Fibroblast of skin of left quadriceps (primary cell): ENCODE results near the gene BCL2L2.
"Not testable (repeated sequence)": the region's sequence is repeated elsewhere in the genome, so short reads cannot be mapped to it uniquely, and the experiment has no call there.

Experiments used
- DNase-seq, 2 experiments: peaks; one replicate each; pipeline ENCODE4 v3.0.0-alpha.2; 2013; ENCODE audit warnings: low read depth in 2 of 2

The BCL2L2 gene

DNA sequence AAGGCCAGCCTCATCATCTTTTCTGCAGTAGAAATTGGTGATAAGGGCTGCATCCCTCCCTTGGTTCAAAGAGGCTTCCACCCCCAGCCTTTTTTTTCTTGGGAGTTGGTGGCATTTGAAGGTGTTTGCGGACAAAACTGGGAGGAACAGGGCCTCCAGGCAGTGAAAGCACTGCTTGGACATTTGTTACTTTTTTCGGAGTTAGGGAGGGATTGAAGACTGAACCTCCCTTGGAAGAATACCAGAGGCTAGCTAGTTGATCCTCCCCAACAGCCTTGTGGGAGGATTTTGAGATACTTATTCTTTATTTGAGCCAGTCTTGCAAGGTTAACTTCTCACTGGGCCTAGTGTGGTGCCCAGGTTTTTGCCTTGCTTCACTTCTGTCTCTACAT is 17.8 kb downstream of the BCL2L2 start:
- no peak for DNase-seq

DNA sequence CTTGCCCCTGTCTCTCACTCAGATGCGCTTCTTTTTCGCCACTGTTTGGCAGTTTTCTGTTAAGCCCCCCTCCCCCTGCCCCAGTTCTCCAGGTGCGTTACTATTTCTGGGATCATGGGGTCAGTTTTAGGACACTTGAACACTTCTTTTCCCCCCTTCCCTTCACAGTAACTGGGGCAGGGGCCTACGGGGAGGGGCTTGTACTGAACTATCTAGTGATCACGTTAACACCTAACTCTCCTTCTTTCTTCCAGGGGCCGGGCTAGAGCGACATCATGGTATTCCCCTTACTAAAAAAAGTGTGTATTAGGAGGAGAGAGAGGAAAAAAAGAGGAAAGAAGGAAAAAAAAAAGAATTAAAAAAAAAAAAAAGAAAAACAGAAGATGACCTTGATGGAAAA is 18.4 kb downstream of the BCL2L2 start:
- no peak for DNase-seq

DNA sequence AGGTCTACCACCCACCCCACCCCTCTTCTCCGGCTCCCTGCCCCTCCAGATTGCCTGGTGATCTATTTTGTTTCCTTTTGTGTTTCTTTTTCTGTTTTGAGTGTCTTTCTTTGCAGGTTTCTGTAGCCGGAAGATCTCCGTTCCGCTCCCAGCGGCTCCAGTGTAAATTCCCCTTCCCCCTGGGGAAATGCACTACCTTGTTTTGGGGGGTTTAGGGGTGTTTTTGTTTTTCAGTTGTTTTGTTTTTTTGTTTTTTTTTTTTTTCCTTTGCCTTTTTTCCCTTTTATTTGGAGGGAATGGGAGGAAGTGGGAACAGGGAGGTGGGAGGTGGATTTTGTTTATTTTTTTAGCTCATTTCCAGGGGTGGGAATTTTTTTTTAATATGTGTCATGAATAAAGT is 19.1 kb downstream of the BCL2L2 start:
- not testable (repeated sequence) for DNase-seq

DNA sequence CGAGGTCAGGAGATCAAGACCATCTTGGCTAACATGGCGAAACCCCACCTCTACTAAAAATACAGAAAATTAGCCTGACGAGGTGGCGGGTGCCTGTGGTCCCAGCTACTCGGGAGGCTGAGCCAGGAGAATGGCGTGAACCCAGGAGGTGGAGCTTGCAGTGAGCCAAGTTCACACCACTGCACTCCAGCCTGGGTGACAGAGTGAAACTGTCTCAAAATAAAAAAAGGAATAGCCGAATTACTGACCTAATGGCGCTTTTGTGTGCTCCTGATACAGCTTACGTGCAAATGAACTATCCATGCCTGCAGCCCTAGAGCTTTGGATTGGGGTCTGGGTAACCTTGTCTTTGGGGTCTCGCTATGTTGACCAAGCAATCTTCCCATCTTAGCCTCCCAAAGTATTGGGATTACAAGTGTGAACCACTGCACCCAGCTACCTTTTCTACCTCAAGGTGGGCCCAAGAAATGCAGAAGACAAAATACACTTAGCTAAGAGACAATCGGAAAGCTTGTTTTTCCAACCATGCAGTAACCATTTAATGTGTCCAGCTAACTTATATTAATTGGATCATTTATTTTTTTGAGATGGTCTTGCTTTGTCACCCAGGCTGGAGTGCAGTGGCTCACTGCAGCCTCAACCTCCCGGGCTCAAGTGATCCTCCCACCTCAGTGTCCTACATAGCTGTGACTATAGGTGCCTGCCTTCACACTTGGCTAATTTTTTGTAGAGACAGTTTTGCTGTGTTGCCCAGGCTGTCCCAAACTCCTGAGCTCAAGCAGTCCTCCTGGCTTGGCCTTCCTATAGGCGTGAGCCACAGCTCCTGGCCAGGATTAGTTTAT is 20.1 kb downstream of the BCL2L2 start:
- no peak for DNase-seq

DNA sequence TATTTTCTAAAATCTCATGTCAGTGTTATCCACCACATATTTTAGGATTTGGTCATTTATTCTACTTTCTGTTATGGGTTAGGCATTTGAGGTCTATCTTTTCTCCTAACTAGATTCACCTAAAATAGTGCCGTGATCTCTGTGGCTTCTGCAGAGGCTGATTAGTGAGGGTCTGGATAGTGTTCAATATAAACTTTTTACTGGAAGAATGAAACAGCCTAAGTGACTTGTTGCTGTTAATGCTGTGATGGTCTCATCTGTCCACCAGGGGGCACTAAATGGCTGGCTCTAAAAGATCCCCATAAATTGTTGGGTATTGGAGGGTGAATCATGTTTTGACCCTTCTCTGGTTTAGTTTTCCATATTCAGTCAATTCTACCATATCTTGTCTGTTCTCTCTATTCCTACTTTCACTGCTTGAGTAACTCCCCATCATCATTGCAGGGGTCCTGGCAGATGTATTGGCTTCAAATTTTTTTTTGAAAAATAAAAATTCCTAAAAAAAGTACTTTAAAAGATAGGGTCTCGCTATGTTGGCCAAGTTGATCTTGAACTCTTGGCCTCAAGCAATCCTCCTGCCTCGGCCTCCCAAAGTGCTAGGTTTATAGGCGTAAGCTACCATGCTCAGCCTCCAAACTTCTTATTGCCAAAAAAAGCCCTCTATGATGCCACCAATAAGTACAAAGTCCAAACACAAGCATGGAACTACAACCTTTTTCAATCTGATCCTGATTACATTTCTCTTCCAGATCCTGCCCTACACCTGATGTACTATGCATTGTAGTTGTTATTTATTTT is 21.5 kb downstream of the BCL2L2 start:
- peak; percentile 51 to 59 for DNase-seq

DNA sequence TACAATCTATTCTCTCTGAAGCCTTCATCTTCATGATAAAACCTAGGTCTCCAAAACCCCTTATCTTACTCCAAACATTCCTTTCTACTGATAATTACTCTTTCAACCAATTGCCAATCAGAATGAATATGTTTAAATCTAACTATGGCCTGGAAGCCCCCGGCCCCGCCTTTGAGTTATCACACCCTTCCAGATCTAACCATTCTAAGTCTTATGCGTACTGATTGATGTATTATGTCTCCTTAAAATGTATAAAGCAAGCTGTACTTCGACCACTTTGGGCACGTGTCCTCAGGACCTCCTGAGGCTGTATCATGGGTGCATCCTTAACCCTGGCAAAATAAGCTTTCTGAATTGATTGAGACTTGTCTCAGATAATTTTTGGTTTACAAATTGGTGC is 29.0 kb downstream of the BCL2L2 start:
- DNase-seq = no peak

DNA sequence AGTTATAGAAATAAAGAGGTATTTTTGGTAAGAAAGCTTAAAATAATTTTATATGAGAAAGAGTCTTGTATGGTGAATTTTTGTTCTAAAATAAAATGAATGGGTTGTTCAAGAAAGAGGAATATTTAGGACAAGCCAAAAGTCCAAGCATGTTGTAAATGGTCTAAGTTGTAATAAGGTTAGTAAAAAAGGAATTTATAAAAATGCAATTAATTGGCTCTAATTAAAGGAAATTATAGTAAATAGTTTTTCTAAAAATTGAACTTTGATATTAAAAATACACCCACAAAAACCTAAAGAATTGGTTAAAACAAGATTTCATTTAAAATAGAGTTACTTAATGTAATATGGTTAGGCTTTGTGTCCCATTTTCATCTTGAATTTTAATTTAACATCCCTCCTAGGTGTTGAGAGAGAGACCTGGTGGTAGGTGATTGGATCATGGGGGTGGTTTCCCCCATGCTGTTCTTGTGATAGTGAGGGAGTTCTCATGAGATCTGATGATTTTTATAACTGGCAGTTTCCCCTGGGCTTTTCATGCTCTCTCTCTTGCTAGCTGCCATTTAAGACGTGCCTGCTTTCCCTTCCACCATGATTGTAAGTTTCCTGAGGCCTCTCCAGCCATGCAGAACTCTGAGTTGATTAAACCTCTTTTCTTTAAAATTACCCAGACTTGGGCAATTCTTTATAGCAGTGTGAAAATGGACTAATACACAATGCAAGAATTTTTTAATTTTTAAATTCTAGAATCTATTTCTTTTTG is 33.1 kb downstream of the BCL2L2 start:
- DNase-seq = no peak

DNA sequence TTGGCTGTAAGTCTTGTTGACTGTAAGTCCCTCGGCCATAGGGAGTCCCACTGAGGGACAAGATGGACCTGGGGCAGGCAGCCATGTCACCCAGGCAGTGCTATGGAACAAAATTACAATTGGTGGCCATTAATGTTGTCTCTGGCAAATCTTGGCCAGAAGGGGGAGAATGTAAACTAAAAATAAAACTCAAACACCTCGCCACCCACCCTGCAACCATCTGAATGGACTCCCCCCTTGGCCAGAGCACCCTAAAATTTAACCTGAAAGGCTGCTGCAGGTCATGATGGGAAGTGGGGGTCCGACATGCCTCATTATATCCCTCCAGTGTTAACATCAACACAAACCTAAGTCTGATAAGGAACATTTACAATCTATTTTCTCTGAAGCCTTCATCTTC is 37.8 kb downstream of the BCL2L2 start:
- DNase-seq = no peak

DNA sequence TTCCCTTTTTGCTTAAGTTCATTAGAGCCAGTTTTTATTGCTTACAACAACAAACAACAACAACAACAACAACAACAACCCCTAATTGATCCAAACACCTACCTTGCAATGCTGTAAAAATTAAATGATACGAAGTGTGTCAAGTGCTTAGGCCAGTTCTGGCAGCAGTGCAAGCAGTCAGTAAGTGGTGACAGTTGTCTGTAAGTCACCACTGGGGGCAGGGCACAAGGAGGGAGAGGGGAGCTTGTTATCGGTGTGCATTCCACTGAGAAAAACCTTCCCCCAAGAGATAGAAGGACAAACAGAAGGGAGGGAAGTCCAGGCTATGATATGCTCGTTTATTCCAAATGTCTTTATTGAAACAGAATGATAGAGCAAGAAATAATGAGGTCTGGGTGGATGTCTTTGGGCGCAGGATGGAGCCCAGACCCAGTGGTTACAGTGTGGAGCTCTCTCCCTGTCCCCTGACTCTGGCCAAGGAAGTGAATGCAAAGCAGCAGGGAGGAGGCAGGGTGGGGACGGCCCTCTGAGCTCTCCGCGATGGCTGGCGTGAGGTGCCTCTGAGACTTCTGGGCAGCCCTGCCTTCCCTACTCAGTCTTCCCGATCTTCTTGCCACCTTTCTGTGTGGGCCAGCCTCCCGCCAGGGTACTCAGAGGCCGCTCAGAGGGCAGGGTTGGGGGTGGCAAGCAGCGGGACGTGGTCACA is 39.5 kb downstream of the BCL2L2 start:
- no peak for DNase-seq

DNA sequence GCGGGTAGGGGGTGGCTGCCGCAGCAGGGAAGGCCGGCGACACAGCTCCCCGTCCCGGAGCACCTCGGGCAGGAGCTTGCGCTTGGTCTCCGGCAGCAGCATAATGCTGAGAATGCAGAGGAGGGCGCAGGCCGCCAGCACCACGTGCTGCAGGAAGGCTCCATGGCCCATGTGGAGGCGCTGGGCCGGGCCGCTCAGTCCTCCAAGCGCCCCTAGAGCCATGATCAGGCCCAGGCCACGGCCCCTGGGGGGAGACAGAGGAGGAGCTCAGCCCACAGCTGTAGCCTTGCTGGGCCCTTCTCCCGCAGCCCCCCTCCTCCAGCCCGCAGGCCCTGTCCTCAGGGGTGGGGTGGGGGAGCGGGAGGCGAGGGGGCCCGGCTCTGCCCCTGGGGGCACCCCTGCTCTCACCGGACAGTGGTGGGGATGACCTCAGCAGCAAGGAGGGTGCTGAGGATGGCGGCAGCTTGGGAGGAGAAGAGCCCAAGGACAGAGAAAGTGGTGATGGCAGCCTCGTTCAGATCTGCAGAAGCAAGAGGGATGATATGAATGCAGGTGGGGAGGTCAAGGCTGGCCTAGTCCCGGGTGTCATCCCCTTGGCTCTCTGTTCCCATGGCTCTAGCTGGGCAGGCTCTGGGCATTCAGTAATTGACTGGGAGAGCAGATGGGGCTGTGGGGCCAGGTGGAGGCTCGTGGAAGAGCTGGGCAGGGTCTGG is 40.2 kb downstream of the BCL2L2 start:
- no peak for DNase-seq

DNA sequence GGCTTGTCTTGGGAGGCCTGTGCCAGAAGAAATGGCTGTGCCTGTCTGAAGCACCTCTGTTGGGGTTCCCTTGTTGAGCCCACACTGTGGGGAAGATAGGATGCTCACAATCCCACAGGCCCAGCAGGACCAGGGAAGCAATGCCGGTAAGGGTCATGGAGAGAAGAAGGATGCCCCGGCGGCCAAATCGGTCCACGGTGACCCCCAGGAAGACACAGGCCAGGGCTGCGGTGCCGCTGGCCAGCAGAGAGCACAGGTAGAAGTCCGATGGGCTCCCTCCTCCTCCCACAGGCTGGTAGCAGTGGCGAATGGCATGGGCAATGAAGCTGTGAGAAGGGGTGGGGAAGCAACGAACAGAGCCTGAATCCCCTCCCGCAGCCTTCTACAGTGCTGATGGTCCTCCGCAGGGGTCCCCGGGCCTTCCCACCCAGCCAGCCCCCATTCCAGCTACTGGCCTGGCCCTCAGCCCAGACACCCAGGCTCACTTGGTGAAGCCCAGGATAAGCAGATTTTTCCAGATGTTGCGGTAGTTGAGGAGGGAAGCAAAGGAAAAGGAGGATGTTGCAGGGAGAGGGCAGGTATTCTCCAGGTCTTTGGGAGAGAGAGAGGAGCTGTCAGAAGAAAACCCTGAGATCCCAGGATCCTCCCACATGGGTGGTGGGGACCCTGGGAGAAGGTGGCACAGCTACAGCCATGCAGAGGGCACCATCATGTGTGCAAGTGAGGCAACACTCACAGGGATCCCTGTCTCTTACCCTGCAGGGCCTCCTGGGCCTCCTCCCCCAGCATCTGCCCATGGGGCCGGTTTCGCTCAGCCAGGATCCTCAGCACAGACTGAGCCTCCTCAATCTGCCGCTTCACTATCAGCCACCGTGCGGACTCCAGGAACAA is 41.0 kb downstream of the BCL2L2 start:
- DNase-seq = no peak

DNA sequence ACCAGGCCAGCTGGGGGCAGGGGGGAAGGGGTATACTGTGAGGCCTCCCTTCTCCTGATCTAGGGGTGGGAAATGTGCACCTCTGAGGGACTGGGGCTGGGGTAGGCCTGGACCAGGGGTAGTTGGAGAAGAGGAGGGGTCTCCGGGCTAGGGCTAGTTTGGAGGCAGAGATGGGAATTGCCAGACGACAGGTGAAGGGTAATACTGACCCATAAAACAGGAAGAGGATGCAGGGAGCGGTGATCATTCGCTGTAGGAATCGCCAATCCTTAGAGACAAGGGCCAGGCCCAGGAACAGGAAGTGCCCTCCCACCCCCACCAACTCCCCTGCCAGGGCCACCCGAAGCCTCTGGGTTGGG is 41.6 kb downstream of the BCL2L2 start:
- DNase-seq = no peak

DNA sequence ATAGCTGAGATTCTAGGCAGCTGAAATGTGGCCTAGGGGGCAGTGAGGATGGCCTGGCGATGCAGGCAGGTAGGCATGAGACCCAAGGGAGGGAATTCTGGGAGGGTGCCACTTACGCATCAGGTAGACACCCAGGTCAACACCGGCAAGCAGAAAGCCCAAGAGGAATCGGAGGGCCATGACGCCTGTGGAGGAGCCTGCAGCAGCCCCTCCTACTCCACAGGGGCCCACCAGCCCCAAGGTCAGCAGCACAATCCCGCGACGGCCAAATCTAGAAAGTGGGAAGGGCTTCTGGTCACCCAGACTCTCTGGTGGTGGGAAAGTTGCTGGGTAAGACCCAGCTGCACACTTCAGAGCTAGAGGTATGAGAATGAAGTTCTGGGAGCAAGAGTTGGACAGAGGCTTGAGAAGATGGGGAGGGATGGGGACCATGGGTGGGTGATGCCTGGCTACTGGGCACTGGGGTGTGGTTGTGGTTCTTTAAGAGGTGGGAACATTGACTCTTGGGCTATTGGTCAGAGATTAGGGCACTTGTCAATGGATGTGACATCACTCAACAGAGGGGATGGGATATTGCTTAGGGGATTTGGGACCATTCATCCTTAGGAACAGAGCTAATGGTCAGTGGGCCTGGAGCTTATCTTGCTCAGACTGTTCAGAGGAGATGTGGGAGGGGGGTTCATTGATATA is 42.7 kb downstream of the BCL2L2 start:
- DNase-seq = no peak

DNA sequence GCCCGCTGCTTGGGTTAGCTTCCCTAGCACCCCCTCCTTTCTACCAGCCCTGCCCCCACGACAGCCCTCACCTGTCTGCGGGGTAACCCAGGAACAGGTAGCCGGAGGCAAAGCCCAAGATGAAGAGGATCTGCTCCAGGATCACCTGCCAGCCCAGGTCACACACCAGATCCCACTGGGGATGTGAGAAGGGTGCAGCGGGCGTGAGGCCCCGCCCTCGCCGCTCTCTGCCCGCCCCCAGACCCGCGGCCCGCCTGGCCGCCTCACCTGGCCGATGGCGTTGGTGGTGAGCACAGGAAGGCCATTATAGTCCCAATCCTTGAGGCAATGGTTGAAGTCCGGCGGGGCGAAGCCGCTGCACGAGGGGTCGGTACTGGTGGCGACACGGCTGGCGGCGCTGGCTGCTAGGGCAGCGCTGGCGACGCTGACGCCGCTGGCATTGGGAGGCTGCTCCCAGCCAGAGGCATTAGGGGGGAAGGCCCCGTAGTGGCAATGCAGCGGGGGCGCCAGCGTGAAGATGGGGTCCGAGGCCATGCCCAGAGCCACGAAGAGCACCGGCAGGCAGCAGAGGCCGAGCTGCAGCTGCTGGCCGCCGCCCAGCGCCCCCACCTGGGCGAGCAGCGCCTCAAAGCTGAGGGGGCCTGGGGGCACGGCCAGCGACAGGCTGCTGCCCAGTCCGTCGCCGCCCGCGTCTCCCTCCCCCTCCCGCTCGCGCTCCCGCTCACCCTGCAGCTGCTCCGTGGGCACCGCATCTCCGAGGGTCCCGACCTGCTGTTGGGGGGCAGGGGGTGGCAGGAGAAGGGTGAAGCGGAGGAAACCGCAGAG is 45.3 kb downstream of the BCL2L2 start:
- no peak for DNase-seq

DNA sequence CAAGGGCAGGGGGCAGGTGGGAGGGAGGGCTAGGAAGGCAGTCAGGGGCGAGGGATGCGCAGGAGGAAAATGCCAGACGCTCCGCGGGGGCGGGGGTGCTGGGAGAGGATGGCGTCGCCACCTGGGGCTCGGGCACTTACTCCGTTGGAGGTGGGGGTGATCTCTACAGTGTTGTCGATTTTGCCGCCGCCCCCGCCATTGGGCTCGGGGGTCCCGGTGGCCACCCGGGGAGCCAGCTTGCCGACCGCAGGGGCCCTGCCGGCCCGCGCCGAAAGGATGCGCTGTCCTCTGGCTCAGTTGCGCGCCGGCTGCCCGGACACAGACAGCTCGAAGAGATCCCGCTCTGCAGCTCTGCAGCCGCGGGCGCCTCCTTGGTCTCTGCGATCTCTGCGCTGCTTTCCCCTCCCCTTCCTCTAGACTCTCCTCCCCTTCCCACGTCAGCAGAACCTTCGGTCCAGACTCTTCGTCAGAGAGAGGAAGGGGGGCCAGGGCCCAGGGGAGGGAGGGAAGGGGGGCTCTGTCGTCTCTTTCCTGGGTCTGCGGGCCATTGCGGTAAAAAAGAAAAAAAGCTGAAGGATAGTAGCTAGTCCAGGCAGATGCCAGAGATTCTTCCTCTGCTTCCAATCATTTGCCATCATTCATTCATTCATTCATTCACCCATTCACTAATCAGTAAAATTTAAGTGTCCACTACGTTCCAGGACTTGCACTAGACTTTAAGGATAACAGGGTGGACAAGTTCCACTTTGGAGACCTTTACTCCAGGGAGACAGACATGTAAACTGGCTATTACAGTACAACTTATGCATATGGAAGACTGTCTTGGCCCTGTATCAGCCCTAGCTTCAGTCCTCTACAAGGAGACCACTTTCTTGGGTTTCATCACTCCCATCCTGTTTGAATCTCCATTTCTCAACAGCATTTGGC is 46.1 kb downstream of the BCL2L2 start, which contains the start of gene SLC22A17:
SLC22A17 (minus strand) TSS at position 382 of the 927 bp plus-strand sequence.
- peak; percentile 82 to 84 for DNase-seq

DNA sequence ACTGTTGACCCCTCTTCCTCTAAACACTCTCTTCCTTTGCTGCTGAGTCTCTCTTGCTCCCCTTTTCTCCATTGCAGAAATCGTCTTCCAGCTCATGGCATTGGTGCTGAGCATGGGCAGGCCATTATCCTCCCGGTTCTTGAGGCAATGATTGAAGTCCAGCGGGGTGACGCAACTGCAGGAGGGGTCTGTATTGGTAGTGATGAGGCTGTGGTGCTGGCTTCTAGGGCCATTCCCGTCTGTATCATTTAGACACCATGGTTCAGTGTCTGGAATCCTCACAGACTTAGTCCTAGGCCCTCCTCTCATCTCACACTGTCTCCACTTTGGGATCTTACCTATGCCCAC is 46.8 kb downstream of the BCL2L2 start:
- DNase-seq = no peak

DNA sequence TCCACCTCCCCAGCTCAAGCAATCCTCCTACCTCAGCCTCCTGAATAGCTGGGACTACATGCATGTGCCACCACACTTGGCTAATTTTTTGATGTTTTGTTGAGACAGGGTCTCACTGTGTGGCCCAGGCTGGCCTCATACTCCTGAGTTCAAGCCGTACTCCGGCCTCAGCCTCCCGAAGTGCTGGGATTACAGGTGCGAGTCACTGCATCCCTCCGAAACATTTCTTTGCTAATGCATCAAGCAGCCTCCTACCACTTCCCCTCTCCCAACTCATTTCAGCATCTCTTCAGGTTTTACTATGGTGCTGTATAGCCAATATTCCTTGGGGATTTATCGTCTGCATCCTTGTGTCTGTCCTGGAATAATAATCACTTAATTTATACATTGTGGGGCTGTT is 48.4 kb downstream of the BCL2L2 start:
- DNase-seq = no peak
